ENCODE measurements around the gene PDGFRB. TPM values are rescaled to one million over a fixed set of nuclear protein-coding genes. Genes with fewer than 3 reads are reported as not detected.
A peak's percentile ranks its signal among the peaks of the same experiment; 100 is the strongest.

Gene PDGFRB
- total and polyA plus RNA-seq, 9 of the 15 experiments (the other 6 are each of a cell fraction or from before 2014, with no cell fraction given) = 0.01 to 1.5 (median 0.09) TPM; not detected in 3

- ATAC-seq (no peak), DNase-seq (ENCODE audit: extremely low read depth in 1 of 4, low spot score in 3 of 4) (peak in 1 of 4 experiments; percentile 6), FAIRE-seq (no peak)
- Histone ChIP-seq H3K4me3 (no peak overlapping the region), H3K27ac (ENCODE audit: extremely low read depth, low read depth, low read length) (no peak overlapping the region), H4K20me1 (replicated peaks; ENCODE audit: control insufficient read depth, insufficient read depth, low read length) (0 out of 2 replicates have a peak, but pooled peaks cover 4% of the 10 kb centered on the region), H2AFZ (ENCODE audit: low read depth, low read length) (no peak overlapping the region), H3K9ac (ENCODE audit: insufficient read depth in 1 of 2, low read depth in 2 of 2, low read length in 2 of 2) (no peak overlapping the region), H3K4me1 (replicated peaks in 1 of 2; ENCODE audit: control insufficient read depth in 2 of 2, insufficient read depth in 2 of 2, low read length in 2 of 2) (peaks cover 13 to 30% of the 10 kb centered on the region in 2 experiments; a peak in 4 of 5 replicates), H3K9me1 (ENCODE audit: control insufficient read depth, insufficient read depth, low read length) (no peaks in the 10 kb centered on the region), H3K27me3 (ENCODE audit: control insufficient read depth in 2 of 2, insufficient read depth in 2 of 2, low read length in 2 of 2) (no peaks in the 10 kb centered on the region), H3K79me2 (ENCODE audit: control insufficient read depth, insufficient read depth, low read length) (no peaks in the 10 kb centered on the region), H3K4me2 (ENCODE audit: insufficient read depth, low read length) (no peak overlapping the region), H3K36me3 (ENCODE audit: control insufficient read depth, insufficient read depth, low read length) (no peaks in the 10 kb centered on the region), H3K9me3 (replicated peaks; ENCODE audit: control insufficient read depth, insufficient read depth, low read depth, low read length) (no peaks in the 10 kb centered on the region)
- ChIA-PET POLR2A (interaction anchor here (0.6 to 1.7 kb wide), 5 partner anchors 8 to 238 kb away, joined by 3 to 6 read pairs (median 3); no protein-coding TSS in a partner anchor), CTCF (ENCODE audit: low intra/inter-chr PET ratio) (no interaction called here)
- no TSS peak for BruUV-seq (replicated peaks)
- WGBS (ENCODE audit: insufficient coverage, low coverage, missing lambda C conversion rate) = 36% methylated on average over 8 of the region's 8 CpGs
- in situ Hi-C loops (cut with MboI) = no loop called here
- intact Hi-C loops (cut with micrococcal nuclease) = loop anchor here (10.0 kb wide), 1 partner anchor 86 kb away; no protein-coding TSS in a partner anchor
- no peak for TF ChIP-seq PRDM10 (IDR thresholded peaks at IDR 0.05; ENCODE audit: partially characterized antibody)
- TF ChIP-seq ETS2 (tag; IDR thresholded peaks at IDR 0.05; ENCODE audit: borderline replicate concordance, poor library complexity, severe bottlenecking) = no peak
These were observed 44.5 kb downstream of the PDGFRB start for GRCh38 chr5:150111122-150111521.
